GM21390 (cell line): ENCODE measurements around the gene KIAA1671.
"Not testable (repeated sequence)": the region's sequence is repeated elsewhere in the genome, so short reads cannot be mapped to it uniquely, and the experiment has no call there.

ENCODE experiments used
- ATAC-seq: cut with Tn5 transposase; IDR thresholded peaks from one replicate; pipeline ENCODE4 v1.9.1; 2021; ENCODE audit not compliant: unreplicated experiment

The KIAA1671 gene

GRCh38 chr22:25161916-25162530, 209.5 kb downstream of the KIAA1671 start:
- no peak for ATAC-seq

- no peak for ATAC-seq
Observed at GRCh38 chr22:25162561-25162960, 210.0 kb downstream of the KIAA1671 start.

- ATAC-seq = no peak
Observed at GRCh38 chr22:25165785-25166184, 213.3 kb downstream of the KIAA1671 start.

- ATAC-seq = no peak
Observed at GRCh38 chr22:25166266-25167040, 213.9 kb downstream of the KIAA1671 start.

GRCh38 chr22:25167082-25167481, 214.6 kb downstream of the KIAA1671 start:
- no peak for ATAC-seq

GRCh38 chr22:25167834-25168601, 215.5 kb downstream of the KIAA1671 start:
- ATAC-seq = no peak

- ATAC-seq = no peak
Observed at GRCh38 chr22:25169278-25170031, 216.9 kb downstream of the KIAA1671 start.

GRCh38 chr22:25170426-25170980, 218.0 kb downstream of the KIAA1671 start:
- no peak for ATAC-seq

- no peak for ATAC-seq
Observed at GRCh38 chr22:25172153-25172552, 219.6 kb downstream of the KIAA1671 start.

- ATAC-seq = no peak
Observed at GRCh38 chr22:25174156-25174887, 221.8 kb downstream of the KIAA1671 start.

GRCh38 chr22:25174888-25175411, 222.4 kb downstream of the KIAA1671 start:
- ATAC-seq = no peak

GRCh38 chr22:25176175-25176574, 223.7 kb downstream of the KIAA1671 start:
- no peak for ATAC-seq

GRCh38 chr22:25176799-25177198, 224.3 kb downstream of the KIAA1671 start:
- no peak for ATAC-seq

GRCh38 chr22:25177226-25177625, 224.7 kb downstream of the KIAA1671 start:
- ATAC-seq = no peak

GRCh38 chr22:25177895-25178294, 225.4 kb downstream of the KIAA1671 start:
- no peak for ATAC-seq

- ATAC-seq = not testable (repeated sequence)
Observed at GRCh38 chr22:25178348-25178747, 225.8 kb downstream of the KIAA1671 start.

GRCh38 chr22:25178869-25179631, 226.5 kb downstream of the KIAA1671 start:
- not testable (repeated sequence) for ATAC-seq

GRCh38 chr22:25182131-25183110, 229.9 kb downstream of the KIAA1671 start:
- no peak for ATAC-seq
